ENCODE results near the gene MEIOB. TPM values are rescaled to one million over a fixed set of nuclear protein-coding genes. Genes with fewer than 3 reads are reported as not detected.
"Not testable (repeated sequence)": the region's sequence is repeated elsewhere in the genome, so short reads cannot be mapped to it uniquely, and the experiment has no call there.

Gene MEIOB, protein sequence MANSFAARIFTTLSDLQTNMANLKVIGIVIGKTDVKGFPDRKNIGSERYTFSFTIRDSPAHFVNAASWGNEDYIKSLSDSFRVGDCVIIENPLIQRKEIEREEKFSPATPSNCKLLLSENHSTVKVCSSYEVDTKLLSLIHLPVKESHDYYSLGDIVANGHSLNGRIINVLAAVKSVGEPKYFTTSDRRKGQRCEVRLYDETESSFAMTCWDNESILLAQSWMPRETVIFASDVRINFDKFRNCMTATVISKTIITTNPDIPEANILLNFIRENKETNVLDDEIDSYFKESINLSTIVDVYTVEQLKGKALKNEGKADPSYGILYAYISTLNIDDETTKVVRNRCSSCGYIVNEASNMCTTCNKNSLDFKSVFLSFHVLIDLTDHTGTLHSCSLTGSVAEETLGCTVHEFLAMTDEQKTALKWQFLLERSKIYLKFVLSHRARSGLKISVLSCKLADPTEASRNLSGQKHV
- polyA plus RNA-seq (2012; ENCODE audit: insufficient read depth, insufficient read length) = not detected

DNA sequence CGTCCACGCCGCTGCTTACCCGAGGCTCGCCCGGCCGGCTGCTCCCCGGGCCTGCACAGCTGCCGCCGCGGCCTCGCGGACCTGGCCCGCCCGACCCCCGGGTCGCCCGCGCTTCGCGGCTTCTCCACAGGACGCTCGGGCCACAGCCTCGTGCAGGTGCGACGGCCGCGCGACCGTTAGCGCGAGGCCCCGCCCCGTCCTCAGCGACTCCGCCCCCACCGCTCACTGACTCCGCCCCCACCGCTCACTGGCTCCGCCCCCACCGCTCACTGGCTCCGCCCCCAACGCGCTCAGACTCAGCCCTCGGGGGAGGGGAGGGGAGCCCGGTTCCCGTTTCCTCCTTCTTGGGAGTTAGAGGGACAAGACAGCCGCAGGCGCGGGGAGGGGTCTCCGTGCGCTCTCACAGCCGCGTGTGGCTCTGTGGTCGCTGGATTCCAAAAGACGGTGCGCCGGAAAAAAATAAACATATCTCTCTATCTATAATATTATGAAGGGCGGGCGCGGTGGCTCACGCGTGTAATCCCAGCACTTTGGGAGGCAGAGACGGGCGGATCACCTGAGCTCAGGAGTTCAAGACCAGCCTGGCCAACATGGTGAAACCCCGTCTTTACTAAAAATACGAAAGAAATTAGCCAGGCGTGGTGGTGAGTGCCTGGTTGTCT is at the start of gene MEIOB:
Gene MEIOB, minus strand, starts transcription at position 191 of the 662 bp plus-strand sequence. CDS start 3,989 bp downstream, outside the sequence.
- no peak for DNase-seq (ENCODE audit: low read depth, low spot score)
- no peak within 1 kb of the TSS for H3K4me3 ChIP-seq (ENCODE audit: low read length)

DNA sequence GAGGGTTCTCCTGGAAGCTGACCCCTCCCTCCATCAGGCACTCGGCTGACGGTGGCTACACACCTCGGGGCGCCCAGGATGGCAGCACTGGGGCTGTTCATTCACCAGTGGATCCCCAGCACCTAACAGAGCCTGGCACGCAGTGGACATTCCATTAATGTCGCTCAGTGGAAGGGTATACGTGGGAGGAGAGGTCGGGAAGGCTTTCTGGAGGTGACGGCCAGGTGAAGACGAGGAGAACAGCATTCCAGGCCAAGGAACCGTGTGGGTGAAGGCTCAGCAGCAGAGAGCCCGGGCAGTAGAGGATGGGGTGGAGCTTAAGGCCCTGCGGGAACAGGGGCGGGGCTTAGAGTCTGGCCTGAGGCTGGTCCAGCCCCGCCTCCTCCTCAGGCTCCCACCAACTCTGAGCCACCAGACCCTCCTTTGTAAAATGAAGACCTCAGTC is 48.8 kb upstream of the MEIOB start:
- no peak for DNase-seq (ENCODE audit: low read depth, low spot score)
- no peak overlapping the region for H3K4me3 ChIP-seq (ENCODE audit: low read length)

DNA sequence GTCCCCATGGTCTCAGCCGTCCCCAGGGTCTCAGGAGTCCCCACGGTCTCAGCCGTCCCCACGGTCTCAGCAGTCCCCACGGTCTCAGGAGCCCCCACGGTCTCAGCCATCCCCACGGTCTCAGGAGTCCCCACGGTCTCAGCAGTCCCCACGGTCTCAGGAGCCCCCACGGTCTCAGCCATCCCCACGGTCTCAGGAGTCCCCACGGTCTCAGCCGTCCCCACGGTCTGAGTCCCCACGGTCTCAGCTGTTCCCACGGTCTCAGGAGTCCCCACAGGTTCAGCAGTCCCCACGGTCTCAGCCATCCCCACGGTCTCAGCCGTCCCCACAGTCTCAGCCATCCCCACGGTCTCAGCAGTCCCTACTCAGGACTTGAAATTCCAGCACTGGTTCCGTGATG is 48.2 kb upstream of the MEIOB start:
- not testable (repeated sequence) for H3K4me3 ChIP-seq (ENCODE audit: low read length); DNase-seq (ENCODE audit: low read depth, low spot score)

DNA sequence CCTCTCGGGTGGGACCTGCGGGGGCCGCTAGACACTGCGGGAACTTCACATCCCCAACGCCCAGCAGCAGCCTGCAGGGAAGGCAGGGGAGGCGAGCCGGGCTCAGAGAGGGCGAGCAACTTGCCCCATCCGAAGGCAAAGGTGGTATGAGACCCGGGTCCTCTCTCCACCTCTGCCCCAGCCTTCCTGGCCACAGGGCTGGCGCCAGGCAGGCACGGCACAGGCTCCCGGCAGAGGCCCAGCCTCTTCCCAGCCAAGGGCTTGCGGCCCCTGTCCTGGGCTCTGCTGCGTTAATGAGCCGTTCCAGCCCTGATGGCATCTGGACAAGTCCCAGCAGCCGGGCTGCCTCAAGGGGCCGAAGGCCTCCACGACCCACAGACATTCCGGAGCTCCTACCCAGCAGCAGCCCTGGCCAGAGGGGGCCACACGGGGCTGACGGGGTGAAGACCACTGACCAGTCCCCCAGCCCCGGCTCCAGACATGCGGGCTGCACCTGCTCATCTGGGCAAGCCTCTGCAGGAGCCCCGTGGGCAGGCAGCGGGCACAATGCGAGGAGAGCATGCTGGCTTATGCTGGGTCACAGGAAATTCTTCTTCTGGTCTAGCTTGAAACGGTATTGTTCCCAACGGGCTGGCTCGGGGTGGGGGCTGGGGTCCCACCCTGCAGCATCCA is 47.5 kb upstream of the MEIOB start:
- DNase-seq (ENCODE audit: low read depth, low spot score) = no peak
- H3K4me3 ChIP-seq (ENCODE audit: low read length) = no peak overlapping the region

DNA sequence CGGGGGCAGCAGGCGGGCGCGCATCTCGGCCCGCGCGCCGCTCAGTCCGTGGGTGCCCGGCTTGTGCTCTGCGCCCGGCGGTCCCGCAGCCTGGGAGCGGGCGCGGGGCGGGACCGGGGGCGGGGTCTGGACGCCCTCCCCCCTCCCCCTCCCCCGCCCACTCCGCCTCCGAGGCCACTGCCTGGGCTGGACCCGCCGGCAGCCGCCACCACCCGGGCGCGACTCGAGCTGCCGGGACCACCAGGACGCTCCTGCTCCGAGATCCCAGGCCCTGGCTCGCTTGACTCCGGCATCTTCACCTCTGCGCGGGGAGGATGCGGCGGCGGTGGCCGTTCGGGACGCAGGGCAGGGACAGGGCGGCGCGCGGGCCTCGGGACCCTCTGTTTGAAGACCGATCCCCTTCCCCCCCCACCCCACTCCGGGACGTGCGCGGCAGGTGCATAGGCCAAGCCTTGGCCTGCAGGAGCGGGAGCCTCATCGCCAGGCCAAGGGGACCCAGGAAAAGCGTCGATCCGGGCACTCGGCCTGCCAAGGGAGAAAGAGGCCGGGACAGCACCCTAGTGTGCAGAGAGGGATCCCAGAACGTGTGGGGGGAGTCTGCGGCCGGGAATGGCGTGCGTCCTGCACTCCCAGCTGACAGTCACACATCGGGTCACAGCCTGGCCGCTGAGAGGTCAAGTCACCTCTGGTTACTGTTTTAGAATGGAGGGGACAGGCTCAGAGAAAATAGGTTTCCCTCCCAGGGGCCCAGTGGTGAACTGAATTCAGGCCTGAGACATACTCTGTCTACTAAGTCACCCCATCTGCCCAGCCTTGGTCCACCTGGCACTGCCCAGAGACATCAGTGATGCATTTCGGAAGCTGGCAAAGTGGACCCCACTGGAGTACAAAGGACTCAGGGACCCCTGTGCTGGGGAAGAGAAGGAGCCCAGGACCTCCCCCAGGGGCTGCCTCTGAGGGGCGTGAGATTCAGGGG is 46.7 kb upstream of the MEIOB start, which contains the start of gene HS3ST6:
Gene HS3ST6, minus strand, starts transcription at position 65 of the 976 bp plus-strand sequence. CDS start 92 bp downstream, outside the sequence.
- no peak within 1 kb of the TSS for H3K4me3 ChIP-seq (ENCODE audit: low read length)
- DNase-seq (ENCODE audit: low read depth, low spot score) = no peak

DNA sequence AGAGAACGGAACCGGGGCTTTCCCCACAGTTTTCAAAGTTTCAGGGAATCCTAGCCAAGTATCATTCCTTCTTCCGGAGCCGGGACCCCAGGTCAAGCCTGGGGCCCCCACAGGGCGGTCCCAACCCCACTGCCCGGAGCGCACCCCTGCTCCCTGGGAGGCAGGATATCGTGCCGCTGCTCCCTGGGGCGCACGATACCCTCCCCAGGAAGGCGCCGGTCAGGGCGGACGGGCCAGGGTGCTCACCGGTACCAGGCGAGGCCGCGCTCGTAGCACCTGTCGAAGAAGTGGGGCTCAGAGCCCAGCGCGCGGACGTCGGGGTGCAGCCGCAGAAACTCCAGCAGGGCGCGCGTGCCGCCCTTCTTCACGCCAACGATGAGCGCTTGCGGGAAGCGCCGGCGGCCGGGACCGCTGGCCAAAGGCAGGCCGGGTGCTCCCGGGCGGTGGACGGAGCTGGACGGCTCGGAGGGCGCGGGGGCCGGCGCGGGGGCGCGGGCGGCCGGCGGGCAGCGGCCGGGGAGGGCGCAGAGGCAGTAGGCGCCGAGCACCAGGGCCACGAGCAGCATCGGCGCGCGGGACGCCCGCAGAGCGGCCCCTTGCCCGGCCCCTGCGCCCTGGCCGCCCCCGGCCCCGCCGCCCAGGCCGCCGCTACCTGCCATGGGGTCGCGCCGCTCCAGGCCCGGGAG is 45.8 kb upstream of the MEIOB start:
- no peak for DNase-seq (ENCODE audit: low read depth, low spot score)
- no peak overlapping the region for H3K4me3 ChIP-seq (ENCODE audit: low read length)

DNA sequence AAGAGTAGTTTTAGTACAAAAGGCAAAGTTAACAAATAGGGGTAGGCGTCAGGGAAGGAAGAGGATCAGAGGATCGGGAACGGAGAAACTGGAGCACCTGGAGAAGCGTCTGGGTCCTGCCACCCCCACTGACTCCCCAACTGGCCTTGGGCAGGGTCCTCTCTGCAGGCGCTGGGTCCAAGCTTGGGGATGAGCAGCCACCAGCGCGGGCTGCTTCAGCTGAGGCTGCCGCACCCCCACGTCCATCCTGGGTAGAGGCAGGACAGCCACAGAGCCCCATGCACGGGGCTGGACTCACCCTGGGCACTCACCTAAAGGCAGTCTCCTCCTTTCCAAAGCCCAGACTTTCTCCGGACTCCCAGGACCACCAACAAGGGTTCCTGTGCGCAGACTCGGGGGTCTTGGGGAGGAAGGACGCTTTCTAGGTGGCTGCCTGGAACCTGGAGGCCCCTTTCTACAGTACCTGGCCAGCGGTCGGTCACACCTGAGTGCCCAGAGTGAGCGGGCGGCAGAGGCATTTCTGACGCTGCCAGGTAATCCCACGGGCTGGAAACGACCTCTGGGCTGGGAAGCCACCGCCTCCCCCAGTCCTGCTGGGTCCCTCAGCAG is 45.2 kb upstream of the MEIOB start:
- H3K4me3 ChIP-seq (ENCODE audit: low read length) = no peak overlapping the region
- no peak for DNase-seq (ENCODE audit: low read depth, low spot score)

DNA sequence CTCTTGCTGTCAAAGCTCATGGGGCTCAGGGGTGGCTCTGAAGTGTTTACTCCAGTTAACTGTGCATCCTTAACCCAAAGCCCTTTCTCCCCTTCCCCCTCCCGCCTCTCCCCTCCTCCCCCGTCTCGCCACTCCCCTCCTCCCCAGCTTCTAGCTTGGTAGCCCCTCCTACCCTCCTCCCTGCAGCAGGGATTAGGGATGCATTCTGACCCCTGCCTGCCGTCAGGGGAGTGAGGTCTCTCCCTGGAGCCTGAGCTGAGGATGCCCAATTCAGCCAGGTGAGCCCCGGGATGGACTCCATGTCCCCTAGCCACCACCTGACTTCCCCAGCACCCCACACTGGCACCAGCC is 44.7 kb upstream of the MEIOB start:
- no peak overlapping the region for H3K4me3 ChIP-seq (ENCODE audit: low read length)

DNA sequence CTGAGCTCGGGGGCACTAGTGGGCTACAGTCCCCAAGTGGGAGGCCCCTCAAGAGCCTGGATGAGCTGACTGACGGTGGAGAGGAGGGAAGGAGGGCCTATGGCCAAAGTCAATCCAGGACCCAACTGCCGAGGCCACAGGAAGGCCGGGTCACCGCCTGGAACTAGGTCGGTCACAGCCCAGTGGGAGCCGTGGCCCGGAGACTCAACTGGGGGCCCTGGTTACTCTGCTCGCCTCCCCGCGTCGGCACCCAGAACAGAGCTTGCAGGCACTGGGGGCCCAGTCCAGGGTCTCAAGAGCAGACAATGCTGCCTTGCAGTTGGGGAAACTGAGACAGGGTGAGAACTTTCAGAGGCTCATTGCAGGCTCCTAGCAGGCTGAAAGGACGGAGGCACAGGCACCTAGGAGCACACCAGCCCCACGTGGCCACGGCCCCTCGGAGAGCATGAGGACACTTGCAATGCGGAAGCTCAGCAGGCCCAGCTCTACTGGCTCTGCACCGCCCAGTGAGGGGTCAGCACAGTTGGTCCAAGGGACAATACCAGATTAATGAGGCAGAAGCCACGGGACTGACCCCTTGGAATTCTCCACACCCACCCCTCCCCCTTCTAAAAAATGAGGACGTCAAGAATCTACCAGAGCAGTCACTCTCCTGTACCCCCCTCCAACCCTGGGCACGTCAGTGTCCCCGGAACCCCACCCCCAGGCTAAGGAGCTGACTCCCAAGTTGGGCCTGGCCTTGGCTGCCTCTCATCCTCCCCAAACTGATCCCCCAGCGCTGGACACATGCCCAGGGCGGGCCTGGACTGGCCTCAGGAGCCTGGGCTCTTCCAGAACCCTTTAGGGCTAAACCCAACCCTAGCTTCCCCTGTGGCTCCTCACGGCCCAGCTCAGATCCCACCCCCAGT is 44.0 kb upstream of the MEIOB start:
- H3K4me3 ChIP-seq (ENCODE audit: low read length) = no peak overlapping the region
- no peak for DNase-seq (ENCODE audit: low read depth, low spot score)

More for the DNA sequence above, 44.7 kb upstream of the MEIOB start:
- DNase-seq (ENCODE audit: low read depth, low spot score) = no peak

DNA sequence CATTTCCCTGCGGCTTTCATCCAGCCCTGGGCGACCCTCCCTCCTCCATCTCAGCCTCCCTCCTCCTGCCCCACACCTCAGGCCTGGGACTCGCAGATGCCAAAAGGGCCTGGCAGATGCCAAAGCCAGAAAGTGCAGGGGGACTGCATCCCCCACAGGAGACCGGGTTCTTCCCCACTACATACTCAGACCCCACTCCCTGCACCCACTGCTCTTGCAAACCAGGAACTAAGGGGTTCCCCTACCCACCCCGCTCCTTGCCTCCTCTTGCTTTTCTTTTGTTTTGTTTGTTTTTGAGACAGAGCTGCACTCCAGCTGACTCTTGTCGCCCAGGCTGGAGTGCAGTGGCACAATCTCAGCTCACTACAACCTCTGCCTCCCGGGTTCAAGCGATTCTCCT is 43.0 kb upstream of the MEIOB start:
- DNase-seq (ENCODE audit: low read depth, low spot score) = no peak

DNA sequence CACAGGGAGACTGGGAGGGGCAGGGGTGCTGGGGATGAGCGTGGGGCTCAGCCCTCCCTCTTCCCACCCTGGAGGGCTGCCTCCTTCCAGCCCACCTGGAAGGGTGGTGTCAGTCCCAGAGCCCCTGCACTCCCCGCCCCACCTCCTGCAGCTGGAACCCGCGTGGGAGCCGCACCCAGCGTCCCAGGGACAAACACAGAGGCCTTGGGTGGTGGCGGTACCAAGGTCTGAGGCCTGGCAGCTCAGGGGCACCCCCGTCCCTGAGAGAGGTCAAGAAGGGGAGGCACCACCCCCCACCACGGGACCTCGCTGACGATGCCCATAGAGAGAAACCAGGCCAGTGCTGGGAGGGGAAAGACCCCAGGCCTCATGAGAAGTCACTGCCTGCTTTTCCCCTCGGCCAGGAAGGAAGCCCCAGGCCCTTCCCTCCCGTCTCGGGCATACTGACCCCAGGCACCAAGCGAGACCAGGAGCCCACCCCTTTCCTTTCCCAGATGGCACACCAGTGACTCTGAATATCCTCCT is 42.2 kb upstream of the MEIOB start:
- DNase-seq (ENCODE audit: low read depth, low spot score) = no peak
- no peak overlapping the region for H3K4me3 ChIP-seq (ENCODE audit: low read length)

More for the DNA sequence above, 43.0 kb upstream of the MEIOB start:
- no peak overlapping the region for H3K4me3 ChIP-seq (ENCODE audit: low read length)

DNA sequence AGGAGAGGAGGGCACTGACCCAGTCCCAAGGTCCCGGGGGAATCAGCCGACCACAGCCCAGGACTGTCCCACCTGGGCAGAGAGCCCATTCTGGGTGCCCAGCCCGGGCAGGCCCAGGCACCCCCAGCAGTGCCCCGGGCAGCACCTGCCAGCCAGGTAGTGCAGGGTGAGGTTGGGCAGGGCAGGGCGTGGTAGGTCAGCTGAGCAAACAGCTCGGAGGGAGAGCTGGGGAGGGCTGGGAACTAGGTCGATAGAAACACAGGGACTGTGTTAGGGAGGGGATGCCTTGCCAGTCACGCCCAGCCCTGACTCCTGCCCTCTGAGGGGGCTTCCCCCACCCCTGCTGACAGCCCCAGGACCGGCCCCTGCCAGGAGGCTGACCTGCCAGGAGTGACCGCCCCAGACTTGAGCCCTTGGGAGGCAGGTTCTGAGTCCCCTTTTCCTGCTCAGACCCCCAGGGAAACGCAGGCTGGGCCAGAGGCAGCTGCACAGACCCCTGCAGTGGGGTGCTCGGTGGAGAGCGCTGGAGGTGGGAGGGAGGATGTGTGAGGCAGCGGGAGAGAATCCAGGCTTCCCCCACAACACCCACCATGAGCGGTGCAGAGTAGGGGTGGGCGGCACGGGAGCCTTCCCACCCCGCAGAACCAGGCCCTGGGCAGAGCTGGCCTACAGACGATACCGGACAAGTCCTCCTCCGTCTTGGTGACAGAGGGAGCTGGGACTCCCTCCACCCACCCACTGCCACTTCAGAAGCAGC is 41.5 kb upstream of the MEIOB start:
- no peak for DNase-seq (ENCODE audit: low read depth, low spot score)

DNA sequence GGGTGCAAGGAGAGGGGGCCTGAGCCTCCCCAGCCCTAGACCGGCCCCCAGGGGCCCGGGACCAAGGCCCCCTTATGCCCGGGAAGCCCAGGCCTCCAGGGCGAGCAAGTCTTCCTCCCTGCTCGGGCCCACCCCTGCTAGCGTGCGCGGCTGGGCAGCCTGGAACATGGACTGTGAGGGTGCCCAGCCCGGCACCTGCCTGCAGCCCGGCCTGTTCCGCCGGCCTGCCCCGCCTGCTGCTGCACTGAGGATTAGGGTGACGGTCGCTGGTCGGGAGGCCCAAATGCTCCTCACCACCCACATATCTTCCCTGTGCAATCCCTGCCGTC is 40.2 kb upstream of the MEIOB start:
- no peak for DNase-seq (ENCODE audit: low read depth, low spot score)
- H3K4me3 ChIP-seq (ENCODE audit: low read length) = no peak overlapping the region

More for the DNA sequence above, 41.5 kb upstream of the MEIOB start:
- H3K4me3 ChIP-seq (ENCODE audit: low read length) = no peak overlapping the region

DNA sequence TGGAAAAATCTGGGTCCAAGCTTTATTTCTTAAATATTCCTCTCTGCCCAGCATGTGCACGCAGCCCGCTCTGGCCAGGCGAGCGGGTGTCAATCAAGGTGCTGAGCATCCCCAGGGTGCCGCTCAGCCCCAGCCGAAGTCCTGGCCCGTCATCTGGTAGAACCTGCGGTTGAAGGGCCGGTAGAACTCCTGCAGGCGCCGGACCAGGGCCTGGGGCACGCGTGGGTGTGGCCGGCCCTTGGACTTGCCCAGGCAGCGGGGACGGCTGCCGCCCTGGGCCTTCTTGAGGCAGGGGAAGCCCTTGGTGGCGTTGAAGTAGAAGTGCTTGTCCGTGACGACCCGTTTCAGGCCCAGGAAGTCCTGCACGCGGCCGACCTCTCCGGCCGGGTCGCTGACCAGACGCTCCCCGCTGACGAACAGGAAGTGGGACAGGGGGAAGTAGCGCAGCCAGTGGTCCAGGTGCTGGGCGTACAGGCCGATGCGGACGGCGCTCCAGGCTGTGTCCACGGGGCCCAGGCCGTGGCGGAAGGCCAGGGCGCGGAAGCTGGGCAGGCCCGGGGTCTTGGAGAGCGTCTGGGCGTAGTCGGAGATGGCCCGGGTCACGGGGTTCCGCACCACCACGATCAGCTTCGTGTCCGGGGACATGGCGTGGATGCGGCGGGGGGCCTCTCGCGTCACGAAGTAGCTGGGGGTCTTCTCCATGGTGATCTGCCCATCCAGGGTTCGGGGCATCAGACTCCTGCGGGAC is 39.7 kb upstream of the MEIOB start:
- H3K4me3 ChIP-seq (ENCODE audit: low read length) = no peak overlapping the region
- no peak for DNase-seq (ENCODE audit: low read depth, low spot score)

DNA sequence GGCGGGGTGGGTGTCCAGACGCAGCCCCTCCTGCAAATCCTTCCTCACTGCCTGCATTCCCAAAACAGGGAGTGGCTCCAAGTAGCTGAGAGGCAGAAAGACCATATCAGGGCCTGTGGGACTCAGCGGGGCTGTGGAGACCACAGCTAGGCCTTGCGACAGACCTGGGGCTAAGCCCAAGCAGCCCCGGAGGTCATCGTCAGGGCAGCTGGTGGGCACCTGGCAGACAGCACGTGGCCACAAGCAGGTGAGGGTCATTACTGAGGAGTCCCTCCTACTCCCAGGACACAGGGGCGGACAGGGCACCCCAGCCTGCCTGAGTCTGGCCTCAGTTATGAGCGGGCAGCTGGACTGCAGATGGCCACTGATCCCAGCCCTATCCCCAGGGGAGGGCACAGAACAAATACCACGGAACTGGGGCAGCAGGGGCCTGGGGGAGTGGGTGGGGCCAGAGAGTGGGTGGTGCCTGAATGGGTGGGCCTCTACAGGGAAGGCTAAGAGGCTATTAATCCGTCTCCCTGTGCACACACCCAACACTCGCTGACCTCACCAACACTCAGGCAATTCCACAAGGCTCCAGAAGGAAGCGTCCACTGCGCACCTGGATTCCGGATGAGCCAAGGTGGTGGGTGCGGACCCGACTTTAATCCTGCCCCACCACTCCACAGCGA is 37.7 kb upstream of the MEIOB start:
- H3K4me3 ChIP-seq (ENCODE audit: low read length) = no peak overlapping the region
- DNase-seq (ENCODE audit: low read depth, low spot score) = no peak
